GM23338 (cell line): ENCODE data around the gene APP. TPM values are rescaled to one million over a fixed set of nuclear protein-coding genes. Genes with fewer than 3 reads are reported as not detected.
A peak's percentile ranks its signal among the peaks of the same experiment; 100 is the strongest.

ENCODE experiments used
- ATAC-seq: fragments of 200-7000 bp; cut with Tn5 transposase; 3 replicates; pipeline ENCODE4 v1.9.1; 2020
- DNase-seq: peaks from one replicate; pipeline ENCODE4 v3.0.0-alpha.2; 2015; ENCODE audit warnings: low spot score
- H2AFZ ChIP-seq: fragments of 200-600 bp; sonication (generic); 2 replicates; pipeline ENCODE4 v1.8.0; 2016; ENCODE audit warnings: antibody characterized with exemption, mild to moderate bottlenecking, moderate library complexity
- H3F3A ChIP-seq: fragments of 200-600 bp; sonication (generic); replicated peaks from 2 replicates; pipeline ENCODE4 v1.8.0; 2017; ENCODE audit warnings: antibody characterized with exemption, mixed run types, low read depth
- H3K27ac ChIP-seq: fragments of 200-600 bp; sonication (generic); 2 replicates; pipeline ENCODE4 v1.6.1; 2016; ENCODE audit warnings: low read depth
- H3K27me3 ChIP-seq: fragments of 200-600 bp; sonication (generic); 2 replicates; pipeline ENCODE4 v1.8.0; 2016; ENCODE audit warnings: mild to moderate bottlenecking, mixed run types, moderate library complexity; ENCODE audit not compliant: insufficient read depth
- H3K36me3 ChIP-seq: fragments of 200-600 bp; sonication (generic); 2 replicates; pipeline ENCODE4 v1.8.0; 2016; ENCODE audit warnings: mild to moderate bottlenecking; ENCODE audit not compliant: insufficient read depth
- H3K4me1 ChIP-seq: fragments of 200-600 bp; sonication (generic); 2 replicates; pipeline ENCODE4 v1.8.0; 2016; ENCODE audit warnings: mild to moderate bottlenecking, moderate library complexity; ENCODE audit not compliant: insufficient read depth
- H3K4me2 ChIP-seq: fragments of 200-600 bp; sonication (generic); 2 replicates; pipeline ENCODE4 v1.7.1; 2017; ENCODE audit warnings: mixed run types
- H3K4me3 ChIP-seq: fragments of 200-600 bp; sonication (generic); 2 replicates; pipeline ENCODE4 v1.6.1; 2016; ENCODE audit warnings: mixed run types
- H3K79me2 ChIP-seq: fragments of 200-600 bp; sonication (generic); replicated peaks from 2 replicates; pipeline ENCODE4 v1.8.0; 2017; ENCODE audit warnings: mild to moderate bottlenecking; ENCODE audit not compliant: insufficient read depth
- H3K9me2 ChIP-seq: fragments of 200-600 bp; sonication (generic); 2 replicates; pipeline ENCODE4 v1.8.0; 2017; ENCODE audit not compliant: insufficient read depth
- H4K20me1 ChIP-seq: fragments of 200-600 bp; sonication (generic); replicated peaks from 2 replicates; pipeline ENCODE4 v1.8.0; 2017; ENCODE audit warnings: mild to moderate bottlenecking; ENCODE audit not compliant: insufficient read depth
- H3K27ac Mint-ChIP-seq: 2 replicates; pipeline ENCODE4 v1.8.0; 2020; ENCODE audit warnings: inconsistent platforms, mild to moderate bottlenecking, moderate library complexity, mixed read lengths
- H3K27me3 Mint-ChIP-seq: 3 replicates; pipeline ENCODE4 v1.8.0; 2022; ENCODE audit warnings: low read depth, mild to moderate bottlenecking, moderate library complexity, mixed read lengths, inconsistent platforms; ENCODE audit not compliant: insufficient read depth, poor library complexity
- H3K36me3 Mint-ChIP-seq: 3 replicates; pipeline ENCODE4 v1.8.0; 2021; ENCODE audit warnings: low read depth, mild to moderate bottlenecking, inconsistent platforms, moderate library complexity, mixed read lengths
- H3K4me1 Mint-ChIP-seq: 3 replicates; pipeline ENCODE4 v1.8.0; 2020; ENCODE audit warnings: mild to moderate bottlenecking, inconsistent platforms, mixed read lengths
- H3K4me3 Mint-ChIP-seq: 3 replicates; pipeline ENCODE4 v1.8.0; 2021; ENCODE audit warnings: moderate library complexity, mild to moderate bottlenecking, inconsistent platforms, mixed read lengths
- H3K9me3 Mint-ChIP-seq: 3 replicates; pipeline ENCODE4 v1.8.0; 2020; ENCODE audit warnings: moderate library complexity, mild to moderate bottlenecking, inconsistent platforms, mixed read lengths
- ETS1 ChIP-seq: IDR thresholded peaks from 2 replicates; pipeline ENCODE4 v1.6.1; 2016; ENCODE audit warnings: antibody characterized with exemption
- EZH2phosphoT487 ChIP-seq: fragments of 200-600 bp; sonication (generic); IDR thresholded peaks from one replicate; pipeline ENCODE4 v1.8.1; 2018; ENCODE audit warnings: antibody characterized with exemption; ENCODE audit not compliant: unreplicated experiment
- NANOG ChIP-seq: IDR thresholded peaks from 2 replicates; pipeline ENCODE4 v1.6.1; 2016; ENCODE audit warnings: antibody characterized with exemption, borderline replicate concordance
- POLR2AphosphoS5 ChIP-seq: IDR thresholded peaks from 2 replicates; pipeline ENCODE4 v1.6.1; 2016; ENCODE audit warnings: antibody characterized with exemption, low read depth
- ZNF462 ChIP-seq: fragments of 250-450 bp; sonication (Bioruptor Pico); IDR thresholded peaks from 2 replicates; pipeline ENCODE4 v1.5.0; 2020; ENCODE audit warnings: mild to moderate bottlenecking, moderate library complexity
- polyA plus RNA-seq: library from polyadenylated mRNA; unstranded; fragments of >200 nt; fragmentation: Nextera tagmentation; extraction: Ambion mirVana; gene quantifications from 2 replicates; pipeline ENCODE4 v1.2.1, GENCODE V29; 2016
- total RNA-seq: library from RNA; depleted of rRNA; stranded (reverse); fragments of >200 nt; shearing (Covaris generic); gene quantifications from 2 replicates; pipeline ENCODE4 v1.2.3, GENCODE V29; 2014
- TF ChIP-seq, protein P1 (sequence below), 2 experiments: fragments of 200-600 bp in 1 of 2; sonication (generic) in 1 of 2; conservative IDR thresholded peaks; 2 replicates each; pipeline versions ENCODE4 v1.5.1 to v1.6.1; 2016 to 2017; ENCODE audit warnings: antibody characterized with exemption in 2 of 2, low read depth in 2 of 2, mild to moderate bottlenecking in 2 of 2, moderate library complexity in 1 of 2

Gene APP
- total and polyA plus RNA-seq, 2 experiments from 2014 or later, result 69.4 to 444 TPM

DNA sequence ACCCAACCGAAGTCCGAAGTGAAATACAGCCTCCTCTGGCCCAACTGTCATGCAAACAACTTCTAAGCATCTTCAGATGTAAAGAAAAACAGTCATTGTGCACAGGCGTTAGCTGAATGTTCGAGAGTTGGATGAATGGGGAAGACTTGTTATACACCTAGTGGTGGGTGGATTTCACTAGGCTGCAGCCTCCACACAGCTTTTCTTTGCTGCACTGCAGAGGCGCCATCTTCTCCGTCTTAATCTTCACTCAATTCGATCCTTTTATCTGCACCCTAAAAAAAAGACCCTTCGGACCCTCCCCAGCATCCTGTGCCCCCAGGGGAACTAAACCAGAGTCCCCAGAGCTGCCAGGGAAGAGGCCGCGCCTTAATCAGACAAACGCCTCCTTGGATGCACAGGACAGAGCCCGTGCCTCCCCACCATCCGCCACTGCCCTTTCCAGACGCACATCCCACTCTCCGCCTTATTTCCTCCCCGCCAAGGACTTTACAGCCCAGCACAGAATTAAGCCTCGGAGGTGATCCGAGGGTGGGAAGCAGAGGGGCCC is 1.4 kb downstream of the APP start (continued):
- TF ChIP-seq ZNF462 (CRISPR knock-in tag) (no peak), ETS1 (no peak)
- TF ChIP-seq, protein P1, sequence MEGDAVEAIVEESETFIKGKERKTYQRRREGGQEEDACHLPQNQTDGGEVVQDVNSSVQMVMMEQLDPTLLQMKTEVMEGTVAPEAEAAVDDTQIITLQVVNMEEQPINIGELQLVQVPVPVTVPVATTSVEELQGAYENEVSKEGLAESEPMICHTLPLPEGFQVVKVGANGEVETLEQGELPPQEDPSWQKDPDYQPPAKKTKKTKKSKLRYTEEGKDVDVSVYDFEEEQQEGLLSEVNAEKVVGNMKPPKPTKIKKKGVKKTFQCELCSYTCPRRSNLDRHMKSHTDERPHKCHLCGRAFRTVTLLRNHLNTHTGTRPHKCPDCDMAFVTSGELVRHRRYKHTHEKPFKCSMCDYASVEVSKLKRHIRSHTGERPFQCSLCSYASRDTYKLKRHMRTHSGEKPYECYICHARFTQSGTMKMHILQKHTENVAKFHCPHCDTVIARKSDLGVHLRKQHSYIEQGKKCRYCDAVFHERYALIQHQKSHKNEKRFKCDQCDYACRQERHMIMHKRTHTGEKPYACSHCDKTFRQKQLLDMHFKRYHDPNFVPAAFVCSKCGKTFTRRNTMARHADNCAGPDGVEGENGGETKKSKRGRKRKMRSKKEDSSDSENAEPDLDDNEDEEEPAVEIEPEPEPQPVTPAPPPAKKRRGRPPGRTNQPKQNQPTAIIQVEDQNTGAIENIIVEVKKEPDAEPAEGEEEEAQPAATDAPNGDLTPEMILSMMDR (conservative IDR thresholded peaks at IDR 0.05; ENCODE audit: low read depth in 2 of 2), result peak in 1 of 2 experiments; percentile 34; a peak in 1 of 4 replicates

- Histone ChIP-seq H3K27me3 (0 out of 2 replicates have a peak, but pooled peaks cover 4% of the 10 kb centered on the region), H3K4me1 (peaks cover 54% of the 10 kb centered on the region), H3F3A (no peaks in the 10 kb centered on the region), H3K79me2 (peaks cover 72% of the 10 kb centered on the region), H3K9me2 (no peaks in the 10 kb centered on the region), H4K20me1 (peaks cover 20% of the 10 kb centered on the region), H3K4me3 (peak overlapping the region; percentile 88), H2AFZ (no peak overlapping the region), H3K4me2 (peak overlapping the region; percentile 77), H3K36me3 (no peaks in the 10 kb centered on the region), H3K27ac (peak overlapping the region; percentile 91; the same call in 1 of the 2 replicates)
- peaks cover 53% of the 10 kb centered on the region for H3K4me1 Mint-ChIP-seq
- peak overlapping the region; percentile 97 for H3K4me3 Mint-ChIP-seq
- DNase-seq (no peak), ATAC-seq (no peak)
- H3K36me3 Mint-ChIP-seq, result peaks cover 10% of the 10 kb centered on the region
- 0 out of 3 replicates have a peak, but pooled peaks cover 3% of the 10 kb centered on the region for H3K9me3 Mint-ChIP-seq
- TF ChIP-seq, protein P1 (conservative IDR thresholded peaks at IDR 0.05; ENCODE audit: low read depth in 2 of 2), result no peak
- no peak for TF ChIP-seq EZH2phosphoT487
- no peak for TF ChIP-seq POLR2AphosphoS5
- no peak for TF ChIP-seq NANOG
- H3K27ac Mint-ChIP-seq, result peak overlapping the region; percentile 62
- H3K27me3 Mint-ChIP-seq, result peaks cover 13% of the 10 kb centered on the region
Measured at GRCh38 chr21:26168371-26168770, 2.2 kb downstream of the APP start.
